Esophagus muscularis mucosa (tissue), 4 donors: ENCODE results near the gene LMF2. TPM values are rescaled to one million over a fixed set of nuclear protein-coding genes. Genes with fewer than 3 reads are reported as not detected.

Experiments used
- DNase-seq: peaks from one replicate; pipeline ENCODE4 v3.0.0-alpha.2; 2017; ENCODE audit errors: extremely low spot score
- H3K27ac ChIP-seq, 4 donors: fragments of 200-600 bp; sonication (generic); replicated peaks in 1 of 4; 1 replicate in 3 of 4; 2 replicates in 1 of 4; pipeline ENCODE4 v1.5.1; 2016 to 2019; ENCODE audit warnings: mild to moderate bottlenecking in 1 of 4
- H3K27me3 ChIP-seq, 4 donors: fragments of 200-600 bp; sonication (generic); one replicate each; pipeline versions ENCODE4 v1.5.1 to v1.6.0; 2016 to 2019
- H3K36me3 ChIP-seq, 4 donors: fragments of 200-600 bp; sonication (generic); one replicate each; pipeline ENCODE4 v1.5.1; 2016 to 2019
- H3K4me1 ChIP-seq, 4 donors: fragments of 200-600 bp; sonication (generic); one replicate each; pipeline ENCODE4 v1.5.1; 2016 to 2019
- H3K4me3 ChIP-seq, 4 donors: fragments of 200-600 bp; sonication (generic); 1 replicate in 2 of 4; 2 replicates in 2 of 4; pipeline ENCODE4 v1.5.1; 2016 to 2019; ENCODE audit warnings: mild to moderate bottlenecking in 4 of 4, moderate library complexity in 1 of 4
- H3K9me3 ChIP-seq, 4 donors: fragments of 200-600 bp; sonication (generic); 1 replicate in 3 of 4; 2 replicates in 1 of 4; pipeline ENCODE4 v1.5.1; 2016 to 2019
- EP300 ChIP-seq: sonication (generic); formaldehyde crosslinking; IDR thresholded peaks from one replicate; pipeline ENCODE4 v1.6.1; 2017; ENCODE audit warnings: antibody characterized with exemption
- POLR2A ChIP-seq: fragments of 450-650 bp; IDR thresholded peaks from one replicate; pipeline ENCODE4 v1.6.1; 2017; ENCODE audit warnings: antibody characterized with exemption, moderate library complexity, mild to moderate bottlenecking, low read depth
- POLR2AphosphoS5 ChIP-seq, 2 donors: sonication (generic); formaldehyde crosslinking; IDR thresholded peaks; one replicate each; pipeline ENCODE4 v1.6.1; 2017; ENCODE audit warnings: antibody characterized with exemption in 2 of 2
- whole genome bisulfite sequencing: methylation state at CpG from one replicate; pipeline ENCODE4 v1.1.5; 2018; 5-methylcytosine and 5-hydroxymethylcytosine counted together
- intact Hi-C: fragments of 100-400 bp; cut with DNase I; formaldehyde crosslinking; loops from one replicate; pipeline ENCODE4 v1.15.1; 2023
- total RNA-seq, 4 donors: library from RNA; depleted of rRNA; stranded (reverse); fragments of >200 nt; gene quantifications; one replicate each; pipeline versions ENCODE4 v1.1.0 to v1.2.1, GENCODE V29; 2016
- TF ChIP-seq, protein P1 (sequence below), 3 experiments: fragments of 200-600 bp in 2 of 3; fragments of 450-650 bp in 1 of 3; sonication (generic) in 2 of 3; IDR thresholded peaks; one replicate each; pipeline ENCODE4 v1.5.1; 2017 to 2019; ENCODE audit warnings: antibody characterized with exemption in 3 of 3, mild to moderate bottlenecking in 2 of 3, moderate library complexity in 1 of 3

Gene LMF2
- total RNA-seq, 4 donors from 2014 or later, result 34.9 to 67.1 (median 46.8) TPM

DNA sequence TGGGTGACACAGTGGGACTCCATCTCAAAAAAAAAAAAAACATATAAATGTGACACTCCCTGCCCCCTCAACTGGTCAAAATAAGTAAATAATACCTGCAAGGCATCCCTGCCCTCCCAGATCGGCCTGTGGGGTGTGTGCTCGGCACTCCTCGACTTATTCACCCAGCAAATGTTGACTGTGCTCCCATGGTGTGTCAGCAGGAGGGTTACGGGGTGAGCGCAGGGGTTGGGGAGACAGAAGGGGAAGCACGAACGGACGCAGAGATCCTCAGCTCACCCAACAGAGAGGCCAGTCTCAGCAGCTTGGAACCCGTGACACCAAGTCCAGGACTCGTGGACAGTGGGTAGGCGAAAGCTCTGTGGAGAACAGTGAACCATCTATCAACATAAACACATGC, 27.8 kb downstream of the LMF2 start:
- Histone ChIP-seq H3K36me3 (no peaks in the 10 kb centered on the region), H3K27ac (no peak overlapping the region), H3K4me1 (peaks cover 8 to 28% (median 23%) of the 10 kb centered on the region in 4 donors), H3K4me3 (no peak overlapping the region), H3K27me3 (peaks cover 10 to 64% (median 40%) of the 10 kb centered on the region in 4 donors), H3K9me3 (no peaks in the 10 kb centered on the region)
- TF ChIP-seq POLR2A, result no peak
- no peak for TF ChIP-seq POLR2AphosphoS5 (IDR thresholded peaks at IDR 0.05)
- TF ChIP-seq, protein P1, sequence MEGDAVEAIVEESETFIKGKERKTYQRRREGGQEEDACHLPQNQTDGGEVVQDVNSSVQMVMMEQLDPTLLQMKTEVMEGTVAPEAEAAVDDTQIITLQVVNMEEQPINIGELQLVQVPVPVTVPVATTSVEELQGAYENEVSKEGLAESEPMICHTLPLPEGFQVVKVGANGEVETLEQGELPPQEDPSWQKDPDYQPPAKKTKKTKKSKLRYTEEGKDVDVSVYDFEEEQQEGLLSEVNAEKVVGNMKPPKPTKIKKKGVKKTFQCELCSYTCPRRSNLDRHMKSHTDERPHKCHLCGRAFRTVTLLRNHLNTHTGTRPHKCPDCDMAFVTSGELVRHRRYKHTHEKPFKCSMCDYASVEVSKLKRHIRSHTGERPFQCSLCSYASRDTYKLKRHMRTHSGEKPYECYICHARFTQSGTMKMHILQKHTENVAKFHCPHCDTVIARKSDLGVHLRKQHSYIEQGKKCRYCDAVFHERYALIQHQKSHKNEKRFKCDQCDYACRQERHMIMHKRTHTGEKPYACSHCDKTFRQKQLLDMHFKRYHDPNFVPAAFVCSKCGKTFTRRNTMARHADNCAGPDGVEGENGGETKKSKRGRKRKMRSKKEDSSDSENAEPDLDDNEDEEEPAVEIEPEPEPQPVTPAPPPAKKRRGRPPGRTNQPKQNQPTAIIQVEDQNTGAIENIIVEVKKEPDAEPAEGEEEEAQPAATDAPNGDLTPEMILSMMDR (IDR thresholded peaks at IDR 0.05), result no peak
- TF ChIP-seq EP300, result no peak
- intact Hi-C loops, result loop anchor here (10.0 kb wide), 1 partner anchor 235 kb away; the partner anchor contains the start of gene TUBGCP6
- 79% methylated on average over 11 of the region's 11 CpGs for WGBS
- no peak for DNase-seq

DNA sequence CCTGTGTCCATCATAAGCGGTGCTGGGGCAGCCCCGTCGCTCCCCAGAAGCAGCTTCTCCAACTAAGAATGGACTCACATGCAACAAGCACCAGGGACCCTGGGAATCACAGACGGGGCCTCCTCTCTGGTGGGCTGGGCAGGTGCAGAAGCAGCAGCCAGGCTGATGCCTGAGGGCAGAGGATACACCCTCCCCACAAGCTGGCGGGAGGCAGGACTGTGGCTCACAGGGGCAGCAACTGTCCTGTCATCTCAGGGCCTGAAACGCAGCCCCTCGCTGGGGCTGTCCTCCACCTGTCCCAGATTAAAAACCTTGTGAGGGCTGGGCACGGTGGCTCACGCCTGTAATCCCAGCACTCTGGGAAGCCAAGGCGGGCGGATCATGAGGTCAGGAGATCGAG, 29.6 kb downstream of the LMF2 start:
- Histone ChIP-seq H3K27ac (no peak overlapping the region), H3K27me3 (peaks cover 10 to 46% (median 28%) of the 10 kb centered on the region in 4 donors), H3K4me1 (peaks cover 19 to 42% (median 36%) of the 10 kb centered on the region in 4 donors), H3K4me3 (no peak overlapping the region), H3K9me3 (no peaks in the 10 kb centered on the region), H3K36me3 (no peaks in the 10 kb centered on the region)
- TF ChIP-seq POLR2AphosphoS5 (IDR thresholded peaks at IDR 0.05) (no peak), EP300 (no peak), POLR2A (no peak)
- TF ChIP-seq, protein P1 (IDR thresholded peaks at IDR 0.05), result no peak
- 85% methylated on average over 11 of the region's 12 CpGs for WGBS
- DNase-seq, result no peak
- intact Hi-C loops, result loop anchor here (10.0 kb wide), 1 partner anchor 233 kb away; the partner anchor contains the start of gene TUBGCP6

DNA sequence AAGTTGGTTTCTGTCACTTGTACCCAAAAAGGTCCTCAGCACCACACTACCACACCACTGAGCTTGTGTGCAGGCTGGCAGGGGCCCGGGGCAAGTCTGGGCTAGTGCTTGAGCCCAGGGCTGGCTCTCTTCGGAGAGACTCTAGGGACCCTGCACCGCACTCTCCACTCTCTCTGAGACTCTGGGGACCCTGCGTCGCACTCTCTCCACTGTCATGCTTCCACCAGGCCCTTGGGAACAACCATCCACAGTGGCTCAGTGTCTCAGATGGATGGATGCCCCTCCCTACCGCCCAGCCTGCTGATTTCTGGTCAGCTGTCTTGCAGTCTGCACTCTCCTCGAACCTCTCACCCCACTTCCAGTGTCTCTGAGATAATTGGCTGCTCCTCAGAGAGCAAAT, 30.6 kb downstream of the LMF2 start:
- H3K9me3 ChIP-seq, result no peaks in the 10 kb centered on the region
- intact Hi-C loops, result loop anchor here (10.0 kb wide), 1 partner anchor 232 kb away; the partner anchor contains the start of gene TUBGCP6
- H3K27ac ChIP-seq, result no peak overlapping the region
- H3K36me3 ChIP-seq, result no peaks in the 10 kb centered on the region
- H3K4me1 ChIP-seq, result peaks cover 28 to 46% (median 41%) of the 10 kb centered on the region in 4 donors
- no peak overlapping the region for H3K4me3 ChIP-seq
- WGBS, result 88% methylated on average over 6 of the region's 7 CpGs
- no peak for DNase-seq
- TF ChIP-seq POLR2AphosphoS5 (IDR thresholded peaks at IDR 0.05) (no peak), POLR2A (no peak), EP300 (no peak)
- TF ChIP-seq, protein P1 (IDR thresholded peaks at IDR 0.05), result no peak
- peaks cover 6 to 35% (median 18%) of the 10 kb centered on the region in 4 donors for H3K27me3 ChIP-seq

DNA sequence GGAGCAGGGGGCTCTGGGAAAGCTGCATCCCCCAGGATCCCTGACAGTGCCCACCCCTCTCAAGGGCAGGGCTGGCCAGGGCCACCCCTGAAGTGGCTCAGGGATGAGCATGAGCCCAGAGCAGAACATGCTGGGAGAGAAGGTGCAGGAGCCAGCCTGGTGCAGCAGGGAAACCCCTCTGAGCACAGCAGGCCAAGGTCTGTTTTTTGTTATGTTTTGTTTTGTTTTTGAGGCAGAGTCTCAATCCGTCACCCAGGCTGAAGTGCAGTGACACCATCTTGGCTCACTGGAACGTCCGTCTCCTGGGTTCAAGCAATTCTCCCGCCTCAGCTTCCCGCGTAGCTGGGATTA, 31.9 kb downstream of the LMF2 start:
- TF ChIP-seq, protein P1 (IDR thresholded peaks at IDR 0.05), result no peak
- no peak for TF ChIP-seq POLR2AphosphoS5 (IDR thresholded peaks at IDR 0.05)
- TF ChIP-seq POLR2A, result no peak
- no peak for TF ChIP-seq EP300
- peaks cover 37 to 46% (median 42%) of the 10 kb centered on the region in 4 donors for H3K4me1 ChIP-seq
- WGBS, result 84% methylated on average over 6 of the region's 6 CpGs
- peak overlapping the region; percentile 80 to 90 (median 88) for H3K27ac ChIP-seq
- intact Hi-C loops, result loop anchor here (10.0 kb wide), 1 partner anchor 231 kb away; the partner anchor contains the start of gene TUBGCP6
- H3K36me3 ChIP-seq, result no peaks in the 10 kb centered on the region
- H3K9me3 ChIP-seq, result no peaks in the 10 kb centered on the region
- H3K27me3 ChIP-seq, result peaks cover 0 to 23% (median 5%) of the 10 kb centered on the region in 4 donors
- peak overlapping the region; percentile 84 to 98 (median 94) for H3K4me3 ChIP-seq
- DNase-seq, result no peak
